ENCODE measurements around the gene FLVCR2. TPM values are rescaled to one million over a fixed set of nuclear protein-coding genes. Genes with fewer than 3 reads are reported as not detected.

FLVCR2 gene
- polyA plus RNA-seq, 1 experiment = 3.4 TPM

DNA sequence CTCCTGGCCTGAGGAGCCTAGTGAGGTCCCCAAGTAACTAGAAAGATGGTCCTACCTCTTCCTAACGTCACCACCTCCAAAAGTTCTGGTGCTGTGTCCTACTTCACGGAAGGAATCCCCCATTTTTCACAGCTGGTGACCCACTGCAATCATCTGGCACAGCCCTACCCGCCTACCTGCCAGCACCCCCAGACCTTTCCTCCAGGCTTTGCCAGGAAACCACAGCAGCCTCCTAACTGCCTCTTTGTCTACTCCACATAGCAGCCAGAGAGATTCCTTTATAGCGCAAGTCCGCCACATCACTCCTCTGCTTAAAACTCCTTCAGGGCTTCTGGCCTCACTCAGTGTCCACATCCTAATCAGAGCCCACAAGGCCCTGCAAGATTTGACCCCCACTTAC, 13.4 kb upstream of the FLVCR2 start:
- Histone ChIP-seq H3K27ac (ENCODE audit: low read depth, low read length) (no peak overlapping the region), H3K4me3 (ENCODE audit: low read depth, low read length) (no peak overlapping the region), H3K27me3 (ENCODE audit: control insufficient read depth, insufficient read depth, low read length) (peaks cover 32% of the 10 kb centered on the region), H3K9me3 (ENCODE audit: control insufficient read depth, insufficient read depth, low read length) (no peaks in the 10 kb centered on the region)
- TF ChIP-seq, protein P1, sequence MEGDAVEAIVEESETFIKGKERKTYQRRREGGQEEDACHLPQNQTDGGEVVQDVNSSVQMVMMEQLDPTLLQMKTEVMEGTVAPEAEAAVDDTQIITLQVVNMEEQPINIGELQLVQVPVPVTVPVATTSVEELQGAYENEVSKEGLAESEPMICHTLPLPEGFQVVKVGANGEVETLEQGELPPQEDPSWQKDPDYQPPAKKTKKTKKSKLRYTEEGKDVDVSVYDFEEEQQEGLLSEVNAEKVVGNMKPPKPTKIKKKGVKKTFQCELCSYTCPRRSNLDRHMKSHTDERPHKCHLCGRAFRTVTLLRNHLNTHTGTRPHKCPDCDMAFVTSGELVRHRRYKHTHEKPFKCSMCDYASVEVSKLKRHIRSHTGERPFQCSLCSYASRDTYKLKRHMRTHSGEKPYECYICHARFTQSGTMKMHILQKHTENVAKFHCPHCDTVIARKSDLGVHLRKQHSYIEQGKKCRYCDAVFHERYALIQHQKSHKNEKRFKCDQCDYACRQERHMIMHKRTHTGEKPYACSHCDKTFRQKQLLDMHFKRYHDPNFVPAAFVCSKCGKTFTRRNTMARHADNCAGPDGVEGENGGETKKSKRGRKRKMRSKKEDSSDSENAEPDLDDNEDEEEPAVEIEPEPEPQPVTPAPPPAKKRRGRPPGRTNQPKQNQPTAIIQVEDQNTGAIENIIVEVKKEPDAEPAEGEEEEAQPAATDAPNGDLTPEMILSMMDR (IDR thresholded peaks at IDR 0.05; ENCODE audit: low read depth, low read length) = no peak
- POLR2A ChIA-PET = no interaction called here
- CTCF ChIA-PET = no interaction called here
- DNase-seq (ENCODE audit: low read depth, low spot score) = no peak

DNA sequence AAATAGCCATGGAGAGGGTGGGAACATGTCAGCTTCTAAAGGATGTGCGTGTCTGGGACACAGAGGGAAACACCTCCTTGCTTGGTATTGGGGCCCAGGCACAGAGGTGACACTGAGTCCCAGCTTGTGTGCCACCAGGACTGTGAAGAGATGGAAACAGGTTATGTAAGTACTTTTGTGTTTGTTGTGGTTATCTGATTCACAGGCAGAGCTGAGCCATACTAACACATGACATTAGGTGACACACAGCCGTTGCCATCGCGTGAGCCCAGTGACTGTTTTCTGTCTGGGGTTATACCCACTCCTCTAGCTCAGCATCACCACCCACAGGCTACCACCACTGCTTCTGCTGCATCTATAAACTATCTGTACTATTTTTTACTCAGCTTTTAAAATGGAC, 12.1 kb upstream of the FLVCR2 start:
- CTCF ChIA-PET = interaction anchor here (1.7 kb wide), 1 partner anchor 11 kb away, joined by 5 read pairs; no protein-coding TSS in a partner anchor

DNA sequence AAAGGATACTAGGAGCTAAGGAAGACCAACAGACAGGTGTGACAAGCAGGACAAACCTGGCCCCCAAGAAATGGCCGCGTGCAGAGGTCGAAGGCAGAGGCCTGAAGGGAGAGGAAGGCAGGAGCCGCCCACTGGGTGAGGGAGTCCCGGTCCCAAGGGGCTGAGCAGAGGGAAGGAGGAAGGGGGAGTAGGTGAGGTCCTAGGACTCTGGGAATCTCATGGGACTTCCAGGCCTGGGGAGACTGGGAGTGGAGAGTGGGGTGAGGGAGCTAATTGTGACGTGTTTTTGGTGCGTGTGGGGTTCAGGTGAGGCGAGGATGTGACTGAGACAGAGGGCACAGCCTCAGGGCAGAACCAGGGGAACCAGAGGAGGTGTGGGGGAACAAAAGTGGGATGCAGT, 11.7 kb upstream of the FLVCR2 start:
- H3K27ac ChIP-seq (ENCODE audit: low read depth, low read length) = no peak overlapping the region
- H3K27me3 ChIP-seq (ENCODE audit: control insufficient read depth, insufficient read depth, low read length) = peaks cover 39% of the 10 kb centered on the region
- ChIA-PET POLR2A (no interaction called here), CTCF (interaction anchor here (1.7 kb wide), 1 partner anchor 11 kb away, joined by 5 read pairs; no protein-coding TSS in a partner anchor)
- no peaks in the 10 kb centered on the region for H3K9me3 ChIP-seq (ENCODE audit: control insufficient read depth, insufficient read depth, low read length)
- H3K4me3 ChIP-seq (ENCODE audit: low read depth, low read length) = no peak overlapping the region
- no peak for DNase-seq (ENCODE audit: low read depth, low spot score)
- TF ChIP-seq, protein P1 (IDR thresholded peaks at IDR 0.05; ENCODE audit: low read depth, low read length) = no peak

More for the DNA sequence above, 12.1 kb upstream of the FLVCR2 start:
- TF ChIP-seq, protein P1 (IDR thresholded peaks at IDR 0.05; ENCODE audit: low read depth, low read length) = no peak
- Histone ChIP-seq H3K27me3 (ENCODE audit: control insufficient read depth, insufficient read depth, low read length) (peaks cover 39% of the 10 kb centered on the region), H3K9me3 (ENCODE audit: control insufficient read depth, insufficient read depth, low read length) (no peaks in the 10 kb centered on the region), H3K4me3 (ENCODE audit: low read depth, low read length) (no peak overlapping the region), H3K27ac (ENCODE audit: low read depth, low read length) (no peak overlapping the region)
- no peak for DNase-seq (ENCODE audit: low read depth, low spot score)
- POLR2A ChIA-PET = no interaction called here

DNA sequence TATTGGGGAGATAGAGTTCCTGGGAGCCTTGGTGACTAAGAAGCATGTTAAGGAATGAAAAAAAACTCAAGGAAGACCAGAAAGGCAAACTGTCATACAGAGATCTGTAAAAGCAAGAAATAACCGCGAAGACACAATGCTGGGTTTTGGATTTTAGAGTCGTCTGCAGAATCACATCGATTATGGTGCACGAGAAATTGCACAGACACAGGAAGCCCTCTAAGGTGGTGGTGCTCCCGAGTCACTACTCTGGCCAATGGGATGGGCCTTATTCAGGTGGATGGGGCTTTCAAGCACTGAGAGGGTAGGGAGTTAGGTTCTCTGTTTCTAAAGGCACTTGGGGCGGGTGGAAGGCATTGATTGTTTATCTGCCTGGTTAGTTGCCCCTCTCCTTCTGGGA, 10.3 kb upstream of the FLVCR2 start:
- ChIA-PET CTCF (no interaction called here), POLR2A (no interaction called here)
- TF ChIP-seq, protein P1 (IDR thresholded peaks at IDR 0.05; ENCODE audit: low read depth, low read length) = no peak
- no peak overlapping the region for H3K4me3 ChIP-seq (ENCODE audit: low read depth, low read length)
- no peaks in the 10 kb centered on the region for H3K9me3 ChIP-seq (ENCODE audit: control insufficient read depth, insufficient read depth, low read length)
- peaks cover 43% of the 10 kb centered on the region for H3K27me3 ChIP-seq (ENCODE audit: control insufficient read depth, insufficient read depth, low read length)
- DNase-seq (ENCODE audit: low read depth, low spot score) = no peak
- no peak overlapping the region for H3K27ac ChIP-seq (ENCODE audit: low read depth, low read length)

DNA sequence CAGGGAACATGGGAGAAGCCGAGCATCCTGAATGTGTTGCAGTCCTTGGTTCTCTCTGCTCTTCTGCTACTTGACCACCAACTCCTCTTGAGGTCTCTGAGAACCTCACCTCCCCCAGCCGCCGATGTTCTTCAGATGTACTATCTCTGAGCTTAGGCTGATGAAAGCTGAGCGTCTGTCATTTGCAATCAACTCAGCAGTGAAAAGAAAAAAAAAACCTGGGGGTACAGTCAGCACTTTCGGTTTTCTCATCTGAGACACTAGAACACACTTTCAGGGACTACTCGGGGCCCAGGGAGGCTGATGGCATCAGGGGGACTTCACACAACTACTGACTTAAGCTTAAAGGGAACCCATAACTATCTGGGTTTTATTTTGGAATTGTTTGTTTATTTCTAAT, 9.6 kb upstream of the FLVCR2 start:
- ChIA-PET POLR2A (no interaction called here), CTCF (interaction anchor here (1.4 to 3.7 kb wide), 2 partner anchors 8 to 86 kb away, joined by 4 to 16 read pairs; no protein-coding TSS in a partner anchor)
- Histone ChIP-seq H3K27ac (ENCODE audit: low read depth, low read length) (no peak overlapping the region), H3K27me3 (ENCODE audit: control insufficient read depth, insufficient read depth, low read length) (peaks cover 39% of the 10 kb centered on the region), H3K9me3 (ENCODE audit: control insufficient read depth, insufficient read depth, low read length) (no peaks in the 10 kb centered on the region), H3K4me3 (ENCODE audit: low read depth, low read length) (no peak overlapping the region)
- no peak for DNase-seq (ENCODE audit: low read depth, low spot score)
- TF ChIP-seq, protein P1 (IDR thresholded peaks at IDR 0.05; ENCODE audit: low read depth, low read length) = no peak
